Activated CD4-positive, alpha-beta T cell treated with anti-CD3 and anti-CD28 coated beads for 36 hours (primary cell): ENCODE data around the gene ZNF135. TPM values are rescaled to one million over a fixed set of nuclear protein-coding genes. Genes with fewer than 3 reads are reported as not detected.

ENCODE experiments used
- ATAC-seq: fragments of 200-7000 bp; cut with Tn5 transposase; one replicate; pipeline ENCODE4 v1.10.0; 2021; ENCODE audit warnings: mild to moderate bottlenecking, moderate library complexity
- CTCF ChIA-PET: fragments of 350-600 bp; sonication (Branson Sonifier 250); formaldehyde crosslinking; loops from one replicate; lab custom pipeline; 2021; ENCODE audit warnings: antibody characterized with exemption; lab: Charles Lee
- POLR2A ChIA-PET: fragments of 350-600 bp; sonication (Branson Sonifier 250); formaldehyde crosslinking; loops from one replicate; lab custom pipeline; 2021; ENCODE audit warnings: antibody characterized with exemption, inconsistent platforms; lab: Charles Lee
- DNase-seq: peaks from one replicate; pipeline ENCODE4 v3.0.0-alpha.2; 2020
- H3K27ac Mint-ChIP-seq: one replicate; pipeline ENCODE4 v1.8.0; 2021; ENCODE audit warnings: mixed read lengths
- H3K27me3 Mint-ChIP-seq: one replicate; pipeline ENCODE4 v1.8.0; 2021; ENCODE audit warnings: mixed read lengths
- H3K36me3 Mint-ChIP-seq: one replicate; pipeline ENCODE4 v1.8.0; 2021; ENCODE audit warnings: low read depth, mixed read lengths
- H3K4me1 Mint-ChIP-seq: one replicate; pipeline ENCODE4 v1.8.0; 2021; ENCODE audit warnings: mixed read lengths
- H3K4me3 Mint-ChIP-seq: one replicate; pipeline ENCODE4 v1.8.0; 2021; ENCODE audit warnings: mild to moderate bottlenecking, moderate library complexity, mixed read lengths
- H3K9me3 Mint-ChIP-seq: one replicate; pipeline ENCODE4 v1.8.0; 2021; ENCODE audit warnings: low read depth, mixed read lengths
- intact Hi-C, 2 experiments: fragments of 100-400 bp; cut with DNase I in 1 of 2; cut with micrococcal nuclease in 1 of 2; formaldehyde crosslinking; loops; one replicate each; pipeline versions ENCODE4 v1.14.2 to v1.15.1; 2022 to 2024; cut with DNase I, micrococcal nuclease
- total RNA-seq, 2 experiments: library from RNA; stranded (reverse); gene quantifications; one replicate each; pipeline ENCODE4 v1.2.3, GENCODE V29; 2021

ZNF135 gene
- total RNA-seq, 2 experiments from 2014 or later = 1.3 to 1.5 TPM

DNA sequence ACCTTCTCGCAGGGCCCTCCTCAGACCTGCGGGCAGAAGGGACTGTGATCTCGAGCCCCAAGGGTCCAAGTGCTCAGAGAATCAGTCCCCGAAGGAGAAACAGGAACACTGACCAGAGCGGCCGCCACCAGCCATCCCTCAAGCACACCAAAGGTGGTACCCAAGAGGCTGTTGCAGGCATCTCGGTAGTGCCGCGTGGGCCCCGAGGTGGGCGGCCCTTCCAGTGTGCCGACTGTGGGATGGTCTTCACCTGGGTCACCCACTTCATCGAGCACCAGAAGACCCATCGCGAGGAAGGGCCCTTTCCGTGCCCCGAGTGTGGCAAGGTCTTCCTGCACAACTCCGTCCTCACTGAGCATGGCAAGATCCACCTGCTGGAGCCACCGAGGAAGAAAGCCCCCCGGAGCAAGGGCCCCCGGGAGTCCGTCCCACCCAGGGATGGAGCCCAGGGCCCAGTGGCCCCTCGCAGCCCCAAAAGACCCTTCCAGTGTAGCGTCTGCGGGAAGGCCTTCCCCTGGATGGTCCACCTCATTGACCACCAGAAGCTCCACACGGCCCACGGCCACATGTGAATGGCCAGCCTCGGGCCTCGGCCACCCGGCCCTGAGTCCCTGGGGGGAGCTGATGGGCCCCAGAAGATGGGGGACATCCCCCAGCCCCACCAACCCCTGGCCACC lies 5.5 kb upstream of the ZNF135 start:
- DNase-seq = no peak
- CTCF ChIA-PET = no interaction called here
- Mint-ChIP-seq H3K9me3 (peaks cover 39% of the 10 kb centered on the region), H3K27me3 (peaks cover 18% of the 10 kb centered on the region), H3K27ac (no peak overlapping the region), H3K4me1 (no peaks in the 10 kb centered on the region), H3K4me3 (no peak overlapping the region), H3K36me3 (peaks cover 32% of the 10 kb centered on the region)
- intact Hi-C loops = no loop called here
- POLR2A ChIA-PET = no interaction called here
- ATAC-seq = no peak

DNA sequence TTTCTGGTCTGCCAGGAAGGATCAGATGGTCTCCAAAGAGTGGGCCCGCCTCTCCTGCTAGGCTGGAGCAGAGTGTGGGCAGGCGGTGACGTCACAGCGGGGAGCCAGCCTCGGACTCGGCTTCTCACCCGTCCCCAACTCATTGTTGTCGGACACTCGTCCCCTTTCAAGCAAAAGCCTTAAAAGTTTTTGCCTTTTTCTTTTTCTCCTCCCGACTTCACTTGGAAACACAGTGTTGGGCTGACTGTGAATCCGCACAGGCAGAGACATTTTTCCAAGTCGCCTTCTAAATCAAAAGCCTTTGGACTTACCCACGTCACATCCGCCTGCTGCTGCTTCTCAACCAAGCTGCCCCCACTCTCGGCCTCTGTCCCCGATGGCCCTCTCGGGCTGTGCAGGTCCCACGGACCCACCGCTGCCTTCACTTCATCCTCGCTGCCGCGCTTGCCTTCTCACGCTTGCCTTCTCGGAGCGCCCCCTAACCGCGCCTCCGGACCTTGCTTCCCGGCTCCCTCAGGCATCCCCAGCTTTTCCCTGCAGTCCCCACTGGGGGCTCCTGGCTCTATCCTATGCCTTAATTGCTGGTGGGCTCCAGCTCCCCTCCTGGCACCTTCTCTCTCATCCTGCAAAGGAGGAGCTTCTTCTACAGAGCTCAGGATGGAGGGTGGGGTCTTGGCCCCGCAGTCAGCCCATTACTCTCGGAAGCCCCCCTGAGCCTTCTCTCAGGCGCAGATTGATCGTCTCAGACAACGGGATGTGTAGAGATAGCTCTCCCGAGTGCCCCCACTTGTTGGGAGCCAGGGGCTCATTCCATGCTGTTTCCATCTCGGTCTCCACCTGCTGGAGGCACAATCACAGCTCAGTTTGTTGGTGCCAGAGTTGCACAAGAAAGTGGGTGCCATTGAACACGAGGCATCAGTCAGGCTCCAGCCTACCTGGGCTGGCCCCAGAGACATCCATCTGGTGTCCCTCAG lies 3.9 kb upstream of the ZNF135 start:
- ChIA-PET POLR2A (no interaction called here), CTCF (interaction anchor here (0.5 kb wide), 1 partner anchor 422 kb away, joined by 3 read pairs; the partner anchor contains the start of gene ZNF211)
- peaks cover 36% of the 10 kb centered on the region for H3K36me3 Mint-ChIP-seq
- intact Hi-C loops = no loop called here
- DNase-seq = no peak
- no peak for ATAC-seq
- H3K9me3 Mint-ChIP-seq = peaks cover 32% of the 10 kb centered on the region
- no peak overlapping the region for H3K27ac Mint-ChIP-seq
- peak overlapping the region; percentile 43 for H3K4me3 Mint-ChIP-seq
- H3K27me3 Mint-ChIP-seq = peaks cover 21% of the 10 kb centered on the region
- peaks cover 4% of the 10 kb centered on the region for H3K4me1 Mint-ChIP-seq

- intact Hi-C loops = no loop called here
- H3K27me3 Mint-ChIP-seq = peaks cover 21% of the 10 kb centered on the region
- peaks cover 38% of the 10 kb centered on the region for H3K36me3 Mint-ChIP-seq
- peaks cover 4% of the 10 kb centered on the region for H3K4me1 Mint-ChIP-seq
- no peak overlapping the region for H3K4me3 Mint-ChIP-seq
- peaks cover 34% of the 10 kb centered on the region for H3K9me3 Mint-ChIP-seq
- DNase-seq (no peak), ATAC-seq (no peak)
- ChIA-PET CTCF (no interaction called here), POLR2A (no interaction called here)
- H3K27ac Mint-ChIP-seq = no peak overlapping the region
These were observed 2.8 kb upstream of the ZNF135 start for GRCh38 chr19:58056261-58056660.

DNA sequence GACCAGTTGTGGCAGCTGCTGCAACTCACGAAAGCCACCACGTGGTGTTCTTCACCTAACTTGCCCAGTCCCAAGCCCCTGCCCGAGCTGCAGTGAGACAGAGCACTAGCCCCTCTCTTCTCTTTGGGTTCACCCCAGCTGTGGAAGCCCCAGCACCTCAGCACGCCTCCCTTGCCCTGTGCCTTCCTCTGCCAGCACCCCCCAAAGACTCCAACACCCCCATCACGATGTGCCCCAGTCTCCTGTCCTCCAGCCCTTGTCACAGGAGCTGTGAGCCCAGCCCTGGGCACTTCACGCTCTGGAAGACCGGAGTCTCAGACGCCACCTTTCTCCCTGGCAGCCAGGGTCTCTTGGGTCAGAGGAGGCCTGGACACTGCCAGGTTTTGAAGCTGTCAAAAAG lies 2.2 kb upstream of the ZNF135 start:
- H3K4me1 Mint-ChIP-seq = peaks cover 4% of the 10 kb centered on the region
- ChIA-PET POLR2A (no interaction called here), CTCF (no interaction called here)
- no peak overlapping the region for H3K27ac Mint-ChIP-seq
- ATAC-seq (no peak), DNase-seq (no peak)
- peaks cover 35% of the 10 kb centered on the region for H3K9me3 Mint-ChIP-seq
- no peak overlapping the region for H3K4me3 Mint-ChIP-seq
- intact Hi-C loops = no loop called here
- H3K36me3 Mint-ChIP-seq = peaks cover 43% of the 10 kb centered on the region
- H3K27me3 Mint-ChIP-seq = peaks cover 21% of the 10 kb centered on the region

- Mint-ChIP-seq H3K27ac (peak overlapping the region; percentile 89), H3K9me3 (peaks cover 35% of the 10 kb centered on the region), H3K36me3 (peaks cover 52% of the 10 kb centered on the region), H3K4me1 (peaks cover 4% of the 10 kb centered on the region), H3K27me3 (peaks cover 21% of the 10 kb centered on the region), H3K4me3 (peak overlapping the region; percentile 73)
- no peak for DNase-seq
- CTCF ChIA-PET = interaction anchor here (0.5 to 0.7 kb wide), 3 partner anchors 34 to 551 kb away, joined by 3 to 4 read pairs (median 3); no protein-coding TSS in a partner anchor
- intact Hi-C loops = no loop called here
- POLR2A ChIA-PET = no interaction called here
- ATAC-seq = no peak
These were observed 615 bp upstream of the ZNF135 start for GRCh38 chr19:58058467-58058866.

- ATAC-seq (no peak), DNase-seq (no peak)
- ChIA-PET CTCF (no interaction called here), POLR2A (no interaction called here)
- Mint-ChIP-seq H3K27me3 (peaks cover 18% of the 10 kb centered on the region), H3K4me3 (peak overlapping the region; percentile 73), H3K36me3 (peaks cover 56% of the 10 kb centered on the region), H3K9me3 (peaks cover 38% of the 10 kb centered on the region), H3K27ac (no peak overlapping the region), H3K4me1 (peaks cover 4% of the 10 kb centered on the region)
- intact Hi-C loops = loop anchor here in 1 of 2 experiments (1.0 kb wide), 1 partner anchor 39 kb away; the partner anchor contains the start of gene ZSCAN18
These were observed 593 bp downstream of the ZNF135 start for GRCh38 chr19:58059671-58060078.

- ATAC-seq = no peak
- DNase-seq = no peak
- Mint-ChIP-seq H3K36me3 (peaks cover 51% of the 10 kb centered on the region), H3K27ac (no peak overlapping the region), H3K4me1 (peaks cover 4% of the 10 kb centered on the region), H3K27me3 (peaks cover 16% of the 10 kb centered on the region), H3K4me3 (peak overlapping the region; percentile 73), H3K9me3 (peaks cover 35% of the 10 kb centered on the region)
- ChIA-PET CTCF (no interaction called here), POLR2A (interaction anchor here (0.6 kb wide), 1 partner anchor 83 kb away, joined by 3 read pairs; no protein-coding TSS in a partner anchor)
- intact Hi-C loops = no loop called here
These were observed 1.1 kb downstream of the ZNF135 start for GRCh38 chr19:58060231-58060630.

DNA sequence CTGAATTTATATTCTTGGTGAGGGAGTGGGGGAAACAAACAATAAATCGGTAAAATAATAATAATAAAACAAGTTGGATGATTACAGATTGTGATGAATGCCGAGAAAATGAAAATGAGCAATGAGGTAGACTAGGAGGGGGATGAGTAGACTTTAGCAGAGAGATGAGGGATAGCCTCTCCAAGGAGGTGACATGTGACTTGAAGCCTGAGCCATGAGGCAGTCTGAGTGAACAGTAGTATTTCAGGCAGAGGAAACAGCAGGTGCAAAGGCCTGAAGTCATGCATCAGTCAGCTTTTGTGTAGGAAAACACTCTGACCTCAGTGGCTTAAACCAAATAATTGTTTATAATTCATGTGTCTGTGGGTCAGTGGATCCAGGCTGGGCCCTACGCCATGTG lies 4.6 kb downstream of the ZNF135 start:
- no peak overlapping the region for H3K27ac Mint-ChIP-seq
- H3K27me3 Mint-ChIP-seq = peaks cover 3% of the 10 kb centered on the region
- H3K4me3 Mint-ChIP-seq = no peak overlapping the region
- peaks cover 48% of the 10 kb centered on the region for H3K9me3 Mint-ChIP-seq
- ChIA-PET POLR2A (no interaction called here), CTCF (no interaction called here)
- peaks cover 67% of the 10 kb centered on the region for H3K36me3 Mint-ChIP-seq
- H3K4me1 Mint-ChIP-seq = peaks cover 4% of the 10 kb centered on the region
- ATAC-seq (no peak), DNase-seq (no peak)
- intact Hi-C loops = no loop called here

DNA sequence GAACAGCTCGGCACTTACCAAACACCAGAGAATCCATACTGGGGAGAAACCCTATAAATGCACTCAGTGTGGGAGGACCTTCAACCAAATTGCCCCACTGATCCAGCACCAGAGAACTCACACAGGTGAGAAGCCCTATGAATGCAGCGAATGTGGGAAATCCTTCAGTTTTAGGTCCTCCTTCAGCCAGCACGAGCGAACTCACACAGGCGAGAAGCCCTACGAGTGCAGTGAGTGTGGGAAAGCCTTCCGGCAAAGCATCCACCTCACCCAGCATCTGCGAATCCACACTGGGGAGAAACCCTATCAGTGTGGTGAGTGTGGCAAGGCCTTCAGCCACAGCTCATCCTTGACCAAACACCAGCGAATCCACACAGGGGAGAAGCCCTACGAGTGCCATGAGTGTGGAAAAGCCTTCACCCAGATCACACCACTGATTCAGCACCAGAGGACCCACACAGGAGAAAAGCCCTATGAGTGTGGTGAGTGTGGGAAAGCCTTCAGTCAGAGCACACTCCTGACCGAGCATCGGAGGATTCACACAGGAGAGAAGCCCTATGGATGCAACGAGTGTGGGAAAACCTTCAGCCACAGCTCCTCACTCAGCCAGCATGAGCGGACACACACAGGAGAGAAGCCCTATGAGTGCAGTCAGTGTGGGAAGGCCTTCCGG lies 8.3 kb downstream of the ZNF135 start:
- no peaks in the 10 kb centered on the region for H3K27me3 Mint-ChIP-seq
- no peak overlapping the region for H3K4me3 Mint-ChIP-seq
- DNase-seq = no peak
- CTCF ChIA-PET = no interaction called here
- H3K4me1 Mint-ChIP-seq = no peaks in the 10 kb centered on the region
- H3K9me3 Mint-ChIP-seq = peaks cover 52% of the 10 kb centered on the region
- ATAC-seq = no peak
- POLR2A ChIA-PET = no interaction called here
- no peak overlapping the region for H3K27ac Mint-ChIP-seq
- intact Hi-C loops = no loop called here
- peaks cover 58% of the 10 kb centered on the region for H3K36me3 Mint-ChIP-seq

DNA sequence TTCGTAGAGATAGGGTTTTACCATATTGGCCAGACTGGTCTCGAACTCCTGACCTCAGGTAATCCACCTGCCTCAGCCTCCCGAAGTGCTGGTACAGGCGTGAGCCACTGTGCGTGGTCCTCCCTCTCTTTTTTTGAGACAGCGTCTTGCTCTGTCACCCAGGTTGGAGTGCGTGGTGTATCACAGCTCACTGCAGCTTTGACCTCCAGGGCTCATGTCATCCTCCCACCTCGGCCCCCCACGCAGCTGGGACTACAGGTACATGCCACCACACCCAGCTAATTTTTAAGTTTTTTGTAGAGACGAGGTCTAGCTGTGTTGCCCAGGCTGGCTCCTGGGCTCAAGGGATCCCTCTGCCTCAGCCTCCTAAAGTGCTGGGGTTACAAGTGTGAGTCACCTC lies 20.7 kb downstream of the ZNF135 start:
- DNase-seq (no peak), ATAC-seq (no peak)
- intact Hi-C loops = no loop called here
- ChIA-PET CTCF (no interaction called here), POLR2A (no interaction called here)
- Mint-ChIP-seq H3K27ac (no peak overlapping the region), H3K4me3 (no peak overlapping the region), H3K27me3 (no peaks in the 10 kb centered on the region), H3K9me3 (peaks cover 34% of the 10 kb centered on the region), H3K36me3 (peaks cover 16% of the 10 kb centered on the region), H3K4me1 (no peaks in the 10 kb centered on the region)

- peaks cover 37% of the 10 kb centered on the region for H3K36me3 Mint-ChIP-seq
- ChIA-PET POLR2A (interaction anchor here (0.7 kb wide), 1 partner anchor 84 kb away, joined by 3 read pairs; no protein-coding TSS in a partner anchor), CTCF (no interaction called here)
- no peak overlapping the region for H3K4me3 Mint-ChIP-seq
- H3K9me3 Mint-ChIP-seq = peaks cover 30% of the 10 kb centered on the region
- no peaks in the 10 kb centered on the region for H3K4me1 Mint-ChIP-seq
- H3K27me3 Mint-ChIP-seq = no peaks in the 10 kb centered on the region
- ATAC-seq (no peak), DNase-seq (no peak)
- H3K27ac Mint-ChIP-seq = no peak overlapping the region
- intact Hi-C loops = no loop called here
These were observed 23.9 kb downstream of the ZNF135 start for GRCh38 chr19:58083021-58083420.
